Right forelimb (tissue), 1 donor: ENCODE data around the gene RHOB.
"Not testable (repeated sequence)": the region's sequence is repeated elsewhere in the genome, so short reads cannot be mapped to it uniquely, and the experiment has no call there.

Experiments used
- DNase-seq: peaks from one replicate; pipeline ENCODE4 v3.0.0-alpha.2; 2018

The RHOB gene

GRCh38 chr2:20446917-20447436 is at the start of gene RHOB:
Gene RHOB, plus strand, starts transcription at chr2:20447074. Its CDS starts 392 bp downstream, at chr2:20447466.
- peak; percentile 98 for DNase-seq

- no peak for DNase-seq
Observed at GRCh38 chr2:20397811-20398447, 48.9 kb upstream of the RHOB start.

- no peak for DNase-seq
Observed at GRCh38 chr2:20398956-20399567, 47.8 kb upstream of the RHOB start.

GRCh38 chr2:20400306-20400705 is 46.6 kb upstream of the RHOB start:
- DNase-seq: no peak

GRCh38 chr2:20400787-20401488 is 45.9 kb upstream of the RHOB start:
- no peak for DNase-seq

GRCh38 chr2:20401489-20401835 is 45.4 kb upstream of the RHOB start:
- no peak for DNase-seq

- DNase-seq: peak; percentile 21
Observed at GRCh38 chr2:20403774-20404312, 43.0 kb upstream of the RHOB start.

GRCh38 chr2:20404950-20405349 is 41.9 kb upstream of the RHOB start:
- no peak for DNase-seq

- DNase-seq: no peak
Observed at GRCh38 chr2:20409039-20409438, 37.8 kb upstream of the RHOB start.

GRCh38 chr2:20410556-20411277 is 36.2 kb upstream of the RHOB start:
- DNase-seq: peak; percentile 7

- peak; percentile 54 for DNase-seq
Observed at GRCh38 chr2:20411361-20411894, 35.4 kb upstream of the RHOB start.

GRCh38 chr2:20414806-20415205 is 32.1 kb upstream of the RHOB start:
- no peak for DNase-seq

- peak; percentile 27 for DNase-seq
Observed at GRCh38 chr2:20415511-20415918, 31.4 kb upstream of the RHOB start.

- no peak for DNase-seq
Observed at GRCh38 chr2:20416723-20417122, 30.2 kb upstream of the RHOB start.

- DNase-seq: not testable (repeated sequence)
Observed at GRCh38 chr2:20417230-20417821, 29.5 kb upstream of the RHOB start.

- DNase-seq: peak; percentile 15
Observed at GRCh38 chr2:20418519-20418918, 28.4 kb upstream of the RHOB start.

GRCh38 chr2:20419007-20419576 is 27.8 kb upstream of the RHOB start:
- DNase-seq: peak; percentile 54

- peak; percentile 38 for DNase-seq
Observed at GRCh38 chr2:20419752-20420151, 27.1 kb upstream of the RHOB start.

GRCh38 chr2:20421336-20421987 is 25.4 kb upstream of the RHOB start:
- peak; percentile 30 for DNase-seq

- DNase-seq: peak; percentile 76
Observed at GRCh38 chr2:20421988-20422370, 24.9 kb upstream of the RHOB start.
